Spinal cord (tissue), 10 donors: Measurements from ENCODE around the gene AHCYL1. TPM values are rescaled to one million over a fixed set of nuclear protein-coding genes. Genes with fewer than 3 reads are reported as not detected.

Experiments
- DNase-seq, 6 donors: peaks; one replicate each; pipeline versions ENCODE4 v3.0.0 to v3.0.0-alpha.2; 2013 to 2015; ENCODE audit warnings: low spot score in 6 of 6, low read depth in 4 of 6
- H3K27ac ChIP-seq: one replicate; pipeline ENCODE4 v1.5.1; 2013; ENCODE audit warnings: low read depth, low read length, control low read depth
- H3K27me3 ChIP-seq: one replicate; pipeline ENCODE4 v1.6.1; 2013; ENCODE audit warnings: low read length; ENCODE audit not compliant: control insufficient read depth, insufficient read depth
- H3K36me3 ChIP-seq: one replicate; pipeline ENCODE4 v1.6.1; 2013; ENCODE audit warnings: low read length; ENCODE audit not compliant: control insufficient read depth, insufficient read depth
- H3K4me1 ChIP-seq: one replicate; pipeline ENCODE4 v1.6.1; 2013; ENCODE audit warnings: low read length; ENCODE audit not compliant: control insufficient read depth, insufficient read depth
- H3K4me3 ChIP-seq: one replicate; pipeline ENCODE4 v1.5.1; 2013; ENCODE audit warnings: low read depth, low read length, control low read depth
- H3K9me3 ChIP-seq: one replicate; pipeline ENCODE4 v1.6.1; 2013; ENCODE audit warnings: low read length; ENCODE audit not compliant: control insufficient read depth, insufficient read depth
- WGBS: methylation state at CpG from one replicate; pipeline ENCODE4 v1.1.5; 2013; ENCODE audit warnings: missing lambda C conversion rate; ENCODE audit not compliant: insufficient coverage; 5-methylcytosine and 5-hydroxymethylcytosine counted together
- polyA plus RNA-seq, 2 donors: library from polyadenylated mRNA; unstranded; fragments of 120-200 nt; gene quantifications; one replicate each; pipeline ENCODE4 v1.2.1, GENCODE V29; 2013; ENCODE audit not compliant: insufficient read length in 2 of 2
- total RNA-seq, 2 donors: library from RNA; depleted of rRNA in 1 of 2; stranded (reverse); fragments of 120-200 nt in 1 of 2; fragments of >200 nt in 1 of 2; gene quantifications; one replicate each; pipeline versions ENCODE4 v1.2.3 to v1.2.4, GENCODE V29; 2013 to 2014
- donor health status: healthy.

Gene AHCYL1
- total and polyA plus RNA-seq, 4 donors, result 64.4 to 136 (median 98.3) TPM

GRCh38 chr1:110062612-110063011 lies 78.0 kb downstream of the AHCYL1 start:
- Histone ChIP-seq H3K4me1 (peaks cover 4% of the 10 kb centered on the region), H3K9me3 (no peaks in the 10 kb centered on the region), H3K4me3 (no peak overlapping the region), H3K27me3 (peaks cover 22% of the 10 kb centered on the region), H3K27ac (no peak overlapping the region), H3K36me3 (peaks cover 45% of the 10 kb centered on the region)
- DNase-seq, result no peak
- WGBS, result 57% methylated on average over 1 of the region's 2 CpGs

GRCh38 chr1:110063781-110064180 lies 79.2 kb downstream of the AHCYL1 start:
- WGBS, result 38% methylated on average over 2 of the region's 4 CpGs
- H3K4me1 ChIP-seq, result peaks cover 15% of the 10 kb centered on the region
- H3K27me3 ChIP-seq, result peaks cover 34% of the 10 kb centered on the region
- H3K36me3 ChIP-seq, result peaks cover 33% of the 10 kb centered on the region
- no peaks in the 10 kb centered on the region for H3K9me3 ChIP-seq
- no peak for DNase-seq
- no peak overlapping the region for H3K27ac ChIP-seq
- H3K4me3 ChIP-seq, result no peak overlapping the region

- H3K4me3 ChIP-seq, result no peak overlapping the region
- H3K4me1 ChIP-seq, result peaks cover 25% of the 10 kb centered on the region
- no peak overlapping the region for H3K27ac ChIP-seq
- H3K9me3 ChIP-seq, result no peaks in the 10 kb centered on the region
- peaks cover 44% of the 10 kb centered on the region for H3K27me3 ChIP-seq
- DNase-seq, result no peak
- H3K36me3 ChIP-seq, result peaks cover 26% of the 10 kb centered on the region
- WGBS, result 77% methylated on average over 16 of the region's 18 CpGs
Measured at GRCh38 chr1:110064576-110065337, 80.2 kb downstream of the AHCYL1 start.

GRCh38 chr1:110065841-110066240 lies 81.3 kb downstream of the AHCYL1 start:
- DNase-seq, result no peak
- Histone ChIP-seq H3K9me3 (no peaks in the 10 kb centered on the region), H3K4me3 (no peak overlapping the region), H3K27me3 (peaks cover 51% of the 10 kb centered on the region), H3K4me1 (peaks cover 33% of the 10 kb centered on the region), H3K36me3 (peaks cover 16% of the 10 kb centered on the region), H3K27ac (no peak overlapping the region)
- WGBS, result 87% methylated on average over 5 of the region's 5 CpGs

GRCh38 chr1:110067479-110067892 lies 82.9 kb downstream of the AHCYL1 start:
- Histone ChIP-seq H3K27ac (no peak overlapping the region), H3K9me3 (no peaks in the 10 kb centered on the region), H3K36me3 (peaks cover 7% of the 10 kb centered on the region), H3K4me1 (peaks cover 34% of the 10 kb centered on the region), H3K4me3 (no peak overlapping the region), H3K27me3 (peaks cover 68% of the 10 kb centered on the region)
- WGBS, result 16% methylated on average over 23 of the region's 23 CpGs
- DNase-seq, result peak in 1 of 6 donors; percentile 22

- peaks cover 7% of the 10 kb centered on the region for H3K36me3 ChIP-seq
- peaks cover 73% of the 10 kb centered on the region for H3K27me3 ChIP-seq
- no peak overlapping the region for H3K27ac ChIP-seq
- H3K9me3 ChIP-seq, result no peaks in the 10 kb centered on the region
- 2% methylated on average over 68 of the region's 68 CpGs for WGBS
- peak in 1 of 6 donors; percentile 61 for DNase-seq
- H3K4me3 ChIP-seq, result no peak overlapping the region
- H3K4me1 ChIP-seq, result peaks cover 34% of the 10 kb centered on the region
Measured at GRCh38 chr1:110067893-110068645, 83.5 kb downstream of the AHCYL1 start.

- H3K27me3 ChIP-seq, result peaks cover 78% of the 10 kb centered on the region
- peaks cover 34% of the 10 kb centered on the region for H3K4me1 ChIP-seq
- H3K27ac ChIP-seq, result no peak overlapping the region
- H3K36me3 ChIP-seq, result peaks cover 7% of the 10 kb centered on the region
- no peak overlapping the region for H3K4me3 ChIP-seq
- H3K9me3 ChIP-seq, result no peaks in the 10 kb centered on the region
- WGBS, result 2% methylated on average over 68 of the region's 68 CpGs
- DNase-seq, result peak in 2 of 6 donors; percentile 61 to 68
Measured at GRCh38 chr1:110068646-110069403, 84.3 kb downstream of the AHCYL1 start.

- peak in 2 of 6 donors; percentile 19 to 43 for DNase-seq
- 4% methylated on average over 64 of the region's 64 CpGs for WGBS
- Histone ChIP-seq H3K4me1 (peaks cover 34% of the 10 kb centered on the region), H3K9me3 (no peaks in the 10 kb centered on the region), H3K27ac (no peak overlapping the region), H3K4me3 (no peak overlapping the region), H3K36me3 (peaks cover 4% of the 10 kb centered on the region), H3K27me3 (peaks cover 85% of the 10 kb centered on the region)
Measured at GRCh38 chr1:110069404-110070281, 85.1 kb downstream of the AHCYL1 start.

GRCh38 chr1:110070282-110070669 lies 85.7 kb downstream of the AHCYL1 start:
- WGBS, result under 1% methylated on average over 48 of the region's 52 CpGs
- Histone ChIP-seq H3K27me3 (peaks cover 89% of the 10 kb centered on the region), H3K9me3 (no peaks in the 10 kb centered on the region), H3K4me1 (peaks cover 34% of the 10 kb centered on the region), H3K36me3 (no peaks in the 10 kb centered on the region), H3K4me3 (no peak overlapping the region), H3K27ac (no peak overlapping the region)
- DNase-seq, result no peak
